ENCODE data around the gene RBKS.
A peak's percentile ranks its signal among the peaks of the same experiment; 100 is the strongest.
"Not testable (repeated sequence)": the region's sequence is repeated elsewhere in the genome, so short reads cannot be mapped to it uniquely, and the experiment has no call there.

RBKS gene

GRCh38 chr2:27779417-27780055, 110.7 kb downstream of the RBKS start:
- H3K9ac ChIP-seq (ENCODE audit: low read length in 2 of 2), result peak overlapping the region in 1 of 2 donors; percentile 2
- H3K27me3 ChIP-seq (ENCODE audit: control insufficient read depth in 1 of 2, insufficient read depth in 2 of 2, low read length in 2 of 2), result no peaks in the 10 kb centered on the region
- H3K27ac ChIP-seq (ENCODE audit: low read length), result peak overlapping the region; percentile 70
- H3K36me3 ChIP-seq (ENCODE audit: control insufficient read depth in 2 of 2, insufficient read depth in 2 of 2, low read length in 2 of 2), result peaks cover under 1 to 5% of the 10 kb centered on the region in 2 donors
- no peaks in the 10 kb centered on the region for H3K9me3 ChIP-seq (ENCODE audit: control insufficient read depth in 2 of 2, low read length in 2 of 2)
- H3K4me3 ChIP-seq (ENCODE audit: low read length in 2 of 2), result no peak overlapping the region
- peaks cover 17% of the 10 kb centered on the region for H3K4me1 ChIP-seq (ENCODE audit: control insufficient read depth, insufficient read depth, low read length)

GRCh38 chr2:27776696-27777095, 113.5 kb downstream of the RBKS start:
- Histone ChIP-seq H3K36me3 (ENCODE audit: control insufficient read depth in 2 of 2, insufficient read depth in 2 of 2, low read length in 2 of 2) (peaks cover 4 to 8% of the 10 kb centered on the region in 2 donors), H3K9ac (ENCODE audit: low read length in 2 of 2) (no peak overlapping the region), H3K27ac (ENCODE audit: low read length) (no peak overlapping the region), H3K4me1 (ENCODE audit: control insufficient read depth, insufficient read depth, low read length) (peaks cover 30% of the 10 kb centered on the region), H3K4me3 (ENCODE audit: low read length in 2 of 2) (no peak overlapping the region), H3K9me3 (ENCODE audit: control insufficient read depth in 2 of 2, low read length in 2 of 2) (no peaks in the 10 kb centered on the region), H3K27me3 (ENCODE audit: control insufficient read depth in 1 of 2, insufficient read depth in 2 of 2, low read length in 2 of 2) (no peaks in the 10 kb centered on the region)

GRCh38 chr2:27776097-27776496, 114.1 kb downstream of the RBKS start:
- Histone ChIP-seq H3K4me1 (ENCODE audit: control insufficient read depth, insufficient read depth, low read length) (peaks cover 28% of the 10 kb centered on the region), H3K9ac (ENCODE audit: low read length in 2 of 2) (no peak overlapping the region), H3K4me3 (ENCODE audit: low read length in 2 of 2) (peak overlapping the region in 1 of 2 donors; percentile 8), H3K36me3 (ENCODE audit: control insufficient read depth in 2 of 2, insufficient read depth in 2 of 2, low read length in 2 of 2) (peaks cover 4 to 8% of the 10 kb centered on the region in 2 donors), H3K27ac (ENCODE audit: low read length) (no peak overlapping the region), H3K27me3 (ENCODE audit: control insufficient read depth in 1 of 2, insufficient read depth in 2 of 2, low read length in 2 of 2) (no peaks in the 10 kb centered on the region), H3K9me3 (ENCODE audit: control insufficient read depth in 2 of 2, low read length in 2 of 2) (no peaks in the 10 kb centered on the region)

- Histone ChIP-seq H3K9ac (ENCODE audit: low read length in 2 of 2) (peak overlapping the region in 1 of 2 donors; percentile 1), H3K36me3 (ENCODE audit: control insufficient read depth in 2 of 2, insufficient read depth in 2 of 2, low read length in 2 of 2) (peaks cover 4 to 8% of the 10 kb centered on the region in 2 donors), H3K4me3 (ENCODE audit: low read length in 2 of 2) (peak overlapping the region; percentile 17 to 98), H3K27ac (ENCODE audit: low read length) (no peak overlapping the region), H3K9me3 (ENCODE audit: control insufficient read depth in 2 of 2, low read length in 2 of 2) (no peaks in the 10 kb centered on the region), H3K4me1 (ENCODE audit: control insufficient read depth, insufficient read depth, low read length) (peaks cover 15% of the 10 kb centered on the region), H3K27me3 (ENCODE audit: control insufficient read depth in 1 of 2, insufficient read depth in 2 of 2, low read length in 2 of 2) (no peaks in the 10 kb centered on the region)
These were observed 116.2 kb downstream of the RBKS start for GRCh38 chr2:27773959-27774358.

- H3K9ac ChIP-seq (ENCODE audit: low read length in 2 of 2), result peak overlapping the region in 1 of 2 donors; percentile 99
- peaks cover 0 to 3% of the 10 kb centered on the region in 2 donors for H3K27me3 ChIP-seq (ENCODE audit: control insufficient read depth in 1 of 2, insufficient read depth in 2 of 2, low read length in 2 of 2)
- peaks cover 14% of the 10 kb centered on the region for H3K4me1 ChIP-seq (ENCODE audit: control insufficient read depth, insufficient read depth, low read length)
- no peaks in the 10 kb centered on the region for H3K9me3 ChIP-seq (ENCODE audit: control insufficient read depth in 2 of 2, low read length in 2 of 2)
- peak overlapping the region; percentile 98 to 100 for H3K4me3 ChIP-seq (ENCODE audit: low read length in 2 of 2)
- peaks cover 4 to 8% of the 10 kb centered on the region in 2 donors for H3K36me3 ChIP-seq (ENCODE audit: control insufficient read depth in 2 of 2, insufficient read depth in 2 of 2, low read length in 2 of 2)
- no peak overlapping the region for H3K27ac ChIP-seq (ENCODE audit: low read length)
These were observed 117.4 kb downstream of the RBKS start for GRCh38 chr2:27772804-27773203.

GRCh38 chr2:27771548-27772335, 118.4 kb downstream of the RBKS start, which contains the start of gene MRPL33:
Gene MRPL33 (plus strand): TSS chr2:27771719. CDS start chr2:27771778, 59 bp downstream.
- Histone ChIP-seq H3K4me3 (ENCODE audit: low read length in 2 of 2) (peak within 1 kb of the TSS; percentile 98 to 100), H3K36me3 (ENCODE audit: control insufficient read depth in 2 of 2, insufficient read depth in 2 of 2, low read length in 2 of 2) (peaks cover 4 to 8% of the 10 kb centered on the region in 2 donors), H3K9ac (ENCODE audit: low read length in 2 of 2) (peak within 1 kb of the TSS; percentile 97 to 99), H3K27me3 (ENCODE audit: control insufficient read depth in 1 of 2, insufficient read depth in 2 of 2, low read length in 2 of 2) (peaks cover 0 to 3% of the 10 kb centered on the region in 2 donors), H3K4me1 (ENCODE audit: control insufficient read depth, insufficient read depth, low read length) (peaks cover 14% of the 10 kb centered on the region), H3K9me3 (ENCODE audit: control insufficient read depth in 2 of 2, low read length in 2 of 2) (no peaks in the 10 kb centered on the region), H3K27ac (ENCODE audit: low read length) (peak within 1 kb of the TSS; percentile 93)

- Histone ChIP-seq H3K36me3 (ENCODE audit: control insufficient read depth in 2 of 2, insufficient read depth in 2 of 2, low read length in 2 of 2) (peaks cover 4 to 8% of the 10 kb centered on the region in 2 donors), H3K27me3 (ENCODE audit: control insufficient read depth in 1 of 2, insufficient read depth in 2 of 2, low read length in 2 of 2) (peaks cover 0 to 3% of the 10 kb centered on the region in 2 donors), H3K4me3 (ENCODE audit: low read length in 2 of 2) (peak overlapping the region; percentile 98 to 100), H3K4me1 (ENCODE audit: control insufficient read depth, insufficient read depth, low read length) (peaks cover 14% of the 10 kb centered on the region), H3K27ac (ENCODE audit: low read length) (peak overlapping the region; percentile 93), H3K9me3 (ENCODE audit: control insufficient read depth in 2 of 2, low read length in 2 of 2) (no peaks in the 10 kb centered on the region), H3K9ac (ENCODE audit: low read length in 2 of 2) (peak overlapping the region; percentile 97 to 99)
These were observed 119.0 kb downstream of the RBKS start for GRCh38 chr2:27771202-27771547.

- Histone ChIP-seq H3K4me3 (ENCODE audit: low read length in 2 of 2) (peak overlapping the region; percentile 15 to 67), H3K36me3 (ENCODE audit: control insufficient read depth in 2 of 2, insufficient read depth in 2 of 2, low read length in 2 of 2) (no peaks in the 10 kb centered on the region), H3K27ac (ENCODE audit: low read length) (no peak overlapping the region), H3K27me3 (ENCODE audit: control insufficient read depth in 1 of 2, insufficient read depth in 2 of 2, low read length in 2 of 2) (peaks cover 0 to 3% of the 10 kb centered on the region in 2 donors), H3K4me1 (ENCODE audit: control insufficient read depth, insufficient read depth, low read length) (peaks cover 5% of the 10 kb centered on the region), H3K9ac (ENCODE audit: low read length in 2 of 2) (no peak overlapping the region), H3K9me3 (ENCODE audit: control insufficient read depth in 2 of 2, low read length in 2 of 2) (no peaks in the 10 kb centered on the region)
These were observed 123.9 kb downstream of the RBKS start for GRCh38 chr2:27766287-27766661.

GRCh38 chr2:27765621-27766286, 124.4 kb downstream of the RBKS start:
- H3K36me3 ChIP-seq (ENCODE audit: control insufficient read depth in 2 of 2, insufficient read depth in 2 of 2, low read length in 2 of 2), result no peaks in the 10 kb centered on the region
- peaks cover 5% of the 10 kb centered on the region for H3K4me1 ChIP-seq (ENCODE audit: control insufficient read depth, insufficient read depth, low read length)
- H3K9me3 ChIP-seq (ENCODE audit: control insufficient read depth in 2 of 2, low read length in 2 of 2), result no peaks in the 10 kb centered on the region
- peak overlapping the region; percentile 15 to 67 for H3K4me3 ChIP-seq (ENCODE audit: low read length in 2 of 2)
- peaks cover 0 to 3% of the 10 kb centered on the region in 2 donors for H3K27me3 ChIP-seq (ENCODE audit: control insufficient read depth in 1 of 2, insufficient read depth in 2 of 2, low read length in 2 of 2)
- H3K9ac ChIP-seq (ENCODE audit: low read length in 2 of 2), result peak overlapping the region; percentile 36 to 50
- H3K27ac ChIP-seq (ENCODE audit: low read length), result no peak overlapping the region

GRCh38 chr2:27764526-27764925, 125.7 kb downstream of the RBKS start:
- not testable (repeated sequence) for H3K4me1 ChIP-seq (ENCODE audit: control insufficient read depth, insufficient read depth, low read length); H3K4me3 ChIP-seq (ENCODE audit: low read length in 2 of 2); H3K27ac ChIP-seq (ENCODE audit: low read length); H3K36me3 ChIP-seq (ENCODE audit: control insufficient read depth in 2 of 2, insufficient read depth in 2 of 2, low read length in 2 of 2); H3K9me3 ChIP-seq (ENCODE audit: control insufficient read depth in 2 of 2, low read length in 2 of 2); H3K27me3 ChIP-seq (ENCODE audit: control insufficient read depth in 1 of 2, insufficient read depth in 2 of 2, low read length in 2 of 2); H3K9ac ChIP-seq (ENCODE audit: low read length in 2 of 2)

All from stomach smooth muscle (tissue), 2 donors.